Measurements from ENCODE around the gene CAPN12. TPM values are rescaled to one million over a fixed set of nuclear protein-coding genes. Genes with fewer than 3 reads are reported as not detected.

Gene CAPN12
- total and polyA plus RNA-seq, 2 of the 4 experiments (the other 2 are of a cell fraction), result 0.18 to 0.97 TPM

DNA sequence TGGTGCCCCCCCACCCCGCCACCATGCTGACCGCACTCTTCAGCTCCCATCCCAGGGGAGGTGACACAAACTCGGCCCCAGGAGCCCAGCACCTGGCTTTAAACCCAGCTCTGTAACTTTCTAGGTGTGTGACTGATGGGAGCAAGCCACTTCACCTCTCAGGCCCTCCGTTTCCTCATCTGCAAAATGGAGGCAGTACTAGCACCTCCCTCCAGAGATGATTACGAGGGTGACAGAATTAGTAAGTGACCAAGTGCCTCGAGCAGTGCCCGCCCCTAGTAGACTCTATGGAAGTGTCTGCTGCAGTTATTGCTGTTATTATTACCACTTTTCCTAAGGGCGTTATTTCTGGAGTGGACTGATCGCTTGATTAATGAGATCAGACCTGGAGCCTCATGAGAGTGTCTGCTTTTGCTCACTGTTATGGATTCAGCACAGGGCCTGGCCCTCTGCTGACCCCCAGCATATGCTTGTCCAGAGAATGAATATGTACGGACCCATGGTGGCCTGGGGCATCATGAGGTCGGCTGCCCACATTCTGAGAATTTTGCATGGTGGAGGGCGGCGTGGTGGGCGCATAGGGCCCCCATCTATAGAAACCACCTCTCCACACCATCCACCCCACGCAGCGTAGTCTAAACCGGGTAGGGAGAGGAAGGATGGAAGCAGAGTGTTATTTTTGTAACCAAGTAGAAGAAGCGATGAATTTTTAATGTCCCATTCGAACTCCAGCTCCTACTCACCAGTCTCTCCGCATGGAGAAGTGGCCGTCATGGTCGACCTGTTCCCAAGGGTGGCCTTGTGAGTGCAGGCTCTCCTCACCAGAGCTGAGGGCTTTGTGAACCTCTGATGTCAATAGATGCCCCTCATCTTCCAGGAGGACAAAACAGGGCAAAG is 48.2 kb downstream of the CAPN12 start:
- H3K79me1 ChIP-seq (ENCODE audit: low read depth in 1 of 2, low read length in 2 of 2), result peaks cover 0 to 95% of the 10 kb centered on the region in 2 experiments; a peak in 3 of 4 replicates
- CTCF ChIA-PET, result no interaction called here
- no peak overlapping the region for H3K4me3 ChIP-seq (ENCODE audit: insufficient read depth, low read depth, low read length)
- no peak overlapping the region for H3K4me2 ChIP-seq (ENCODE audit: low read depth, low read length)
- no peak overlapping the region for H2AK9ac ChIP-seq (replicated peaks; ENCODE audit: low read depth, low read length, poor library complexity)
- H2BK120ac ChIP-seq (ENCODE audit: low read depth, low read length), result no peak overlapping the region
- peaks cover 37% of the 10 kb centered on the region for H3K36me3 ChIP-seq (ENCODE audit: control insufficient read depth, insufficient read depth, low read length)
- no peak overlapping the region for H2AFZ ChIP-seq (replicated peaks; ENCODE audit: low read length, poor library complexity)
- no TSS peak for BruUV-seq (replicated peaks)
- no peak overlapping the region for H2BK5ac ChIP-seq (ENCODE audit: low read depth, low read length, poor library complexity, severe bottlenecking)
- no peak overlapping the region for H3K18ac ChIP-seq (ENCODE audit: low read depth, low read length)
- H4K91ac ChIP-seq (ENCODE audit: insufficient read depth, low read depth, low read length), result no peak overlapping the region
- no peak overlapping the region for H3K14ac ChIP-seq (replicated peaks; ENCODE audit: low read depth, low read length)
- H4K8ac ChIP-seq (ENCODE audit: low read depth in 2 of 2, low read length in 2 of 2), result no peak overlapping the region
- H4K5ac ChIP-seq (ENCODE audit: low read depth, low read length), result no peak overlapping the region
- H2BK20ac ChIP-seq (ENCODE audit: low read depth, low read length), result no peak overlapping the region
- H3K9me3 ChIP-seq (ENCODE audit: control insufficient read depth, insufficient read depth, low read length), result no peaks in the 10 kb centered on the region
- peaks cover 79% of the 10 kb centered on the region for H4K20me1 ChIP-seq (ENCODE audit: insufficient read depth, low read length)
- H3K27me3 ChIP-seq (ENCODE audit: control insufficient read depth, insufficient read depth, low read length), result no peaks in the 10 kb centered on the region
- POLR2A ChIA-PET (ENCODE audit: unreplicated experiment), result no interaction called here
- H3K27ac ChIP-seq (ENCODE audit: insufficient read depth, low read length), result no peak overlapping the region
- H3K9ac ChIP-seq (ENCODE audit: low read depth, low read length), result no peak overlapping the region
- peak overlapping the region; percentile 27 for H3K23ac ChIP-seq (ENCODE audit: low read depth, low read length)
- H3K56ac ChIP-seq (ENCODE audit: extremely low read depth, insufficient read depth, low read length), result no peak overlapping the region
- H3K4ac ChIP-seq (ENCODE audit: low read depth, low read length), result no peak overlapping the region
- no peak overlapping the region for H2AK5ac ChIP-seq (ENCODE audit: low read depth, low read length)
- peaks cover 50% of the 10 kb centered on the region for H3K9me1 ChIP-seq (ENCODE audit: insufficient read depth, low read length)
- dilution Hi-C loops (cut with HindIII; ENCODE audit: low sequenced_read_pairs, unreplicated experiment) (no loop called here), intact Hi-C loops (cut with micrococcal nuclease) (no loop called here), in situ Hi-C loops (cut with MboI; ENCODE audit: low sequenced_read_pairs) (no loop called here)
- ATAC-seq (ENCODE audit: low read depth) (no peak), DNase-seq (no peak)
- WGBS, 2 experiments (ENCODE audit: extremely low coverage in 2 of 2, insufficient read length in 1 of 2), result 100% methylated on average over 4 of the region's 22 CpGs; no CpG with 5 or more reads in 1 of the 2 experiments
- TF ChIP-seq, protein P1, sequence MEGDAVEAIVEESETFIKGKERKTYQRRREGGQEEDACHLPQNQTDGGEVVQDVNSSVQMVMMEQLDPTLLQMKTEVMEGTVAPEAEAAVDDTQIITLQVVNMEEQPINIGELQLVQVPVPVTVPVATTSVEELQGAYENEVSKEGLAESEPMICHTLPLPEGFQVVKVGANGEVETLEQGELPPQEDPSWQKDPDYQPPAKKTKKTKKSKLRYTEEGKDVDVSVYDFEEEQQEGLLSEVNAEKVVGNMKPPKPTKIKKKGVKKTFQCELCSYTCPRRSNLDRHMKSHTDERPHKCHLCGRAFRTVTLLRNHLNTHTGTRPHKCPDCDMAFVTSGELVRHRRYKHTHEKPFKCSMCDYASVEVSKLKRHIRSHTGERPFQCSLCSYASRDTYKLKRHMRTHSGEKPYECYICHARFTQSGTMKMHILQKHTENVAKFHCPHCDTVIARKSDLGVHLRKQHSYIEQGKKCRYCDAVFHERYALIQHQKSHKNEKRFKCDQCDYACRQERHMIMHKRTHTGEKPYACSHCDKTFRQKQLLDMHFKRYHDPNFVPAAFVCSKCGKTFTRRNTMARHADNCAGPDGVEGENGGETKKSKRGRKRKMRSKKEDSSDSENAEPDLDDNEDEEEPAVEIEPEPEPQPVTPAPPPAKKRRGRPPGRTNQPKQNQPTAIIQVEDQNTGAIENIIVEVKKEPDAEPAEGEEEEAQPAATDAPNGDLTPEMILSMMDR (conservative IDR thresholded peaks at IDR 0.05; ENCODE audit: low read depth, low read length), result no peak
- TF ChIP-seq RCOR1 (IDR thresholded peaks at IDR 0.05; ENCODE audit: insufficient replicate concordance, low read length) (no peak), BHLHE40 (IDR thresholded peaks at IDR 0.05; ENCODE audit: low read depth, low read length) (no peak), RFX5 (IDR thresholded peaks at IDR 0.05; ENCODE audit: low read depth, low read length) (no peak), NFE2L2 (IDR thresholded peaks at IDR 0.05; ENCODE audit: low read depth, low read length) (no peak), MAZ (IDR thresholded peaks at IDR 0.05; ENCODE audit: borderline replicate concordance, low read depth, low read length) (no peak), RAD21 (IDR thresholded peaks at IDR 0.05; ENCODE audit: low read length) (no peak), SMC3 (IDR thresholded peaks at IDR 0.05; ENCODE audit: low read depth, low read length) (no peak), MAFK (IDR thresholded peaks at IDR 0.05; ENCODE audit: low read depth, low read length) (no peak), CHD1 (IDR thresholded peaks at IDR 0.05; ENCODE audit: low read depth, low read length) (no peak), FOS (IDR thresholded peaks at IDR 0.05; ENCODE audit: low read depth, low read length) (no peak), POLR2A (IDR thresholded peaks at IDR 0.05; ENCODE audit: low read depth, low read length) (no peak)
- TF ChIP-seq, protein P2, sequence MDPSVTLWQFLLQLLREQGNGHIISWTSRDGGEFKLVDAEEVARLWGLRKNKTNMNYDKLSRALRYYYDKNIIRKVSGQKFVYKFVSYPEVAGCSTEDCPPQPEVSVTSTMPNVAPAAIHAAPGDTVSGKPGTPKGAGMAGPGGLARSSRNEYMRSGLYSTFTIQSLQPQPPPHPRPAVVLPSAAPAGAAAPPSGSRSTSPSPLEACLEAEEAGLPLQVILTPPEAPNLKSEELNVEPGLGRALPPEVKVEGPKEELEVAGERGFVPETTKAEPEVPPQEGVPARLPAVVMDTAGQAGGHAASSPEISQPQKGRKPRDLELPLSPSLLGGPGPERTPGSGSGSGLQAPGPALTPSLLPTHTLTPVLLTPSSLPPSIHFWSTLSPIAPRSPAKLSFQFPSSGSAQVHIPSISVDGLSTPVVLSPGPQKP (IDR thresholded peaks at IDR 0.05; ENCODE audit: borderline replicate concordance, low read depth, low read length), result no peak
- TF ChIP-seq, protein P3, sequence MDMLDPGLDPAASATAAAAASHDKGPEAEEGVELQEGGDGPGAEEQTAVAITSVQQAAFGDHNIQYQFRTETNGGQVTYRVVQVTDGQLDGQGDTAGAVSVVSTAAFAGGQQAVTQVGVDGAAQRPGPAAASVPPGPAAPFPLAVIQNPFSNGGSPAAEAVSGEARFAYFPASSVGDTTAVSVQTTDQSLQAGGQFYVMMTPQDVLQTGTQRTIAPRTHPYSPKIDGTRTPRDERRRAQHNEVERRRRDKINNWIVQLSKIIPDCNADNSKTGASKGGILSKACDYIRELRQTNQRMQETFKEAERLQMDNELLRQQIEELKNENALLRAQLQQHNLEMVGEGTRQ (IDR thresholded peaks at IDR 0.05; ENCODE audit: low read depth, low read length), result no peak
- peaks cover 24% of the 10 kb centered on the region for H3K4me1 ChIP-seq (ENCODE audit: control insufficient read depth, insufficient read depth, low read length)
- H2BK15ac ChIP-seq (ENCODE audit: low read depth, low read length), result no peak overlapping the region

Data from IMR-90 (cell line).